Measurements from ENCODE around the gene RNF17. TPM values are rescaled to one million over a fixed set of nuclear protein-coding genes. Genes with fewer than 3 reads are reported as not detected.

The RNF17 gene
- under 1 TPM; 0.08 to 0.14 TPM for total RNA-seq
- polyA plus RNA-seq = not detected

GRCh38 chr13:24763596-24764275 is at the start of gene RNF17:
RNF17 (plus strand) TSS chr13:24764169; CDS start chr13:24764204, 35 bp downstream.
- no peak within 1 kb of the TSS for H3K9ac ChIP-seq (ENCODE audit: low read depth in 1 of 2, low read length in 2 of 2)
- no peak for TF ChIP-seq MAX (IDR thresholded peaks at IDR 0.05)
- TF ChIP-seq NR2F2 (IDR thresholded peaks at IDR 0.05) = no peak
- TF ChIP-seq RAD21 (IDR thresholded peaks at IDR 0.05) = no peak
- TF ChIP-seq EGR1 (IDR thresholded peaks at IDR 0.05; ENCODE audit: low read depth in 2 of 2) = no peak
- TF ChIP-seq REST (IDR thresholded peaks at IDR 0.05) = no peak
- no peak for TF ChIP-seq CTCF (IDR thresholded peaks at IDR 0.05; ENCODE audit: low read depth, low read length, missing input control)
- TF ChIP-seq SP1 (IDR thresholded peaks at IDR 0.05) = no peak
- no peak for TF ChIP-seq RXRA (IDR thresholded peaks at IDR 0.05)
- no peak for TF ChIP-seq JUND (IDR thresholded peaks at IDR 0.05)
- TF ChIP-seq GABPA (IDR thresholded peaks at IDR 0.05 in 1 of 2, conservative IDR thresholded peaks at IDR 0.05 in 1 of 2) = no peak
- no peak for TF ChIP-seq ATF3 (IDR thresholded peaks at IDR 0.05)
- no peak for TF ChIP-seq HNF4A (conservative IDR thresholded peaks at IDR 0.05)
- TF ChIP-seq HNF4G (IDR thresholded peaks at IDR 0.05) = no peak
- TF ChIP-seq TAF1 (conservative IDR thresholded peaks at IDR 0.05) = no peak
- TF ChIP-seq FOXA2 (IDR thresholded peaks at IDR 0.05) = no peak
- no peaks in the 10 kb centered on the region for H3K4me1 ChIP-seq (ENCODE audit: control insufficient read depth in 4 of 4, insufficient read depth in 4 of 4, low read length in 3 of 4)
- H3K27me3 ChIP-seq (ENCODE audit: control insufficient read depth in 4 of 4, insufficient read depth in 4 of 4, low read length in 3 of 4) = no peaks in the 10 kb centered on the region
- DNase-seq (ENCODE audit: low spot score) = no peak
- no peak within 1 kb of the TSS for H3K4me3 ChIP-seq (ENCODE audit: low read depth in 1 of 3, low read length in 3 of 3)
- WGBS = 88% methylated on average over 28 of the region's 28 CpGs
- H3K36me3 ChIP-seq (ENCODE audit: control insufficient read depth in 4 of 4, insufficient read depth in 3 of 4, low read depth in 1 of 4, low read length in 3 of 4) = no peaks in the 10 kb centered on the region
- H3K9me3 ChIP-seq (ENCODE audit: control insufficient read depth in 4 of 4, low read length in 3 of 4) = no peaks in the 10 kb centered on the region
- no peak within 1 kb of the TSS for H3K27ac ChIP-seq (ENCODE audit: low read depth in 1 of 2, low read length in 2 of 2)

GRCh38 chr13:24716011-24716410 is 48.0 kb upstream of the RNF17 start:
- no peak for TF ChIP-seq FOXA1 (IDR thresholded peaks at IDR 0.05)
- TF ChIP-seq ZBTB33 (IDR thresholded peaks at IDR 0.05) = no peak
- TF ChIP-seq EGR1 (IDR thresholded peaks at IDR 0.05; ENCODE audit: low read depth in 2 of 2) = no peak
- no peak for TF ChIP-seq GABPA (IDR thresholded peaks at IDR 0.05 in 1 of 2, conservative IDR thresholded peaks at IDR 0.05 in 1 of 2)
- TF ChIP-seq SP1 (IDR thresholded peaks at IDR 0.05) = no peak
- TF ChIP-seq REST (IDR thresholded peaks at IDR 0.05) = no peak
- TF ChIP-seq RXRA (IDR thresholded peaks at IDR 0.05) = no peak
- no peak for TF ChIP-seq JUND (IDR thresholded peaks at IDR 0.05)
- no peak for TF ChIP-seq ATF3 (IDR thresholded peaks at IDR 0.05)
- TF ChIP-seq RAD21 (IDR thresholded peaks at IDR 0.05) = no peak
- TF ChIP-seq HNF4A (conservative IDR thresholded peaks at IDR 0.05) = no peak
- no peak for TF ChIP-seq YY1 (IDR thresholded peaks at IDR 0.05)
- no peak for TF ChIP-seq FOXA2 (IDR thresholded peaks at IDR 0.05)
- Histone ChIP-seq H3K9me3 (ENCODE audit: control insufficient read depth in 4 of 4, low read length in 3 of 4) (no peaks in the 10 kb centered on the region), H3K4me3 (ENCODE audit: low read depth in 1 of 3, low read length in 3 of 3) (no peak overlapping the region), H3K27me3 (ENCODE audit: control insufficient read depth in 4 of 4, insufficient read depth in 4 of 4, low read length in 3 of 4) (peaks cover 0 to 3% (median 0%) of the 10 kb centered on the region in 4 donors), H3K4me1 (ENCODE audit: control insufficient read depth in 4 of 4, insufficient read depth in 4 of 4, low read length in 3 of 4) (no peaks in the 10 kb centered on the region), H3K27ac (ENCODE audit: low read depth in 1 of 2, low read length in 2 of 2) (no peak overlapping the region), H3K9ac (ENCODE audit: low read depth in 1 of 2, low read length in 2 of 2) (no peak overlapping the region), H3K36me3 (ENCODE audit: control insufficient read depth in 4 of 4, insufficient read depth in 3 of 4, low read depth in 1 of 4, low read length in 3 of 4) (no peaks in the 10 kb centered on the region)
- 39% methylated on average over 5 of the region's 5 CpGs for WGBS
- no peak for DNase-seq (ENCODE audit: low spot score)
